Measurements from ENCODE around the gene FOXK2.

Gene FOXK2

GRCh38 chr17:82613283-82614094, 94.0 kb downstream of the FOXK2 start:
- no peak for DNase-seq

- no peak for DNase-seq
These were observed 94.6 kb downstream of the FOXK2 start for GRCh38 chr17:82614095-82614631.

GRCh38 chr17:82615084-82616020, 95.8 kb downstream of the FOXK2 start:
- DNase-seq = no peak

GRCh38 chr17:82616021-82616711, 96.6 kb downstream of the FOXK2 start:
- no peak for DNase-seq

GRCh38 chr17:82619211-82619610, 99.7 kb downstream of the FOXK2 start:
- no peak for DNase-seq

- DNase-seq = no peak
These were observed 100.1 kb downstream of the FOXK2 start for GRCh38 chr17:82619641-82620040.

GRCh38 chr17:82623707-82624106, 104.2 kb downstream of the FOXK2 start:
- DNase-seq = no peak

GRCh38 chr17:82627405-82627804, 107.9 kb downstream of the FOXK2 start:
- DNase-seq = no peak

- DNase-seq = no peak
These were observed 110.2 kb downstream of the FOXK2 start for GRCh38 chr17:82629748-82630147.

- no peak for DNase-seq
These were observed 110.7 kb downstream of the FOXK2 start for GRCh38 chr17:82630212-82630611.

GRCh38 chr17:82631544-82631943, 112.0 kb downstream of the FOXK2 start:
- DNase-seq = no peak

- DNase-seq = no peak
These were observed 112.9 kb downstream of the FOXK2 start for GRCh38 chr17:82632451-82632850.

- DNase-seq = no peak
These were observed 113.8 kb downstream of the FOXK2 start for GRCh38 chr17:82633343-82633742.

- DNase-seq = no peak
These were observed 117.4 kb downstream of the FOXK2 start for GRCh38 chr17:82636626-82637598.

- no peak for DNase-seq
These were observed 118.7 kb downstream of the FOXK2 start for GRCh38 chr17:82638183-82638773.

GRCh38 chr17:82639628-82640027, 120.1 kb downstream of the FOXK2 start:
- DNase-seq = no peak

GRCh38 chr17:82640036-82640435, 120.5 kb downstream of the FOXK2 start:
- no peak for DNase-seq

GRCh38 chr17:82642022-82642421, 122.5 kb downstream of the FOXK2 start:
- no peak for DNase-seq

- no peak for DNase-seq
These were observed 124.6 kb downstream of the FOXK2 start for GRCh38 chr17:82644148-82644547.

- DNase-seq = no peak
These were observed 126.0 kb downstream of the FOXK2 start for GRCh38 chr17:82645516-82645915.

GRCh38 chr17:82647593-82648164, 128.1 kb downstream of the FOXK2 start:
- peak; percentile 44 for DNase-seq
